Mucosa of rectum (tissue), 2 donors: ENCODE results near the gene ZNF687.

Experiments used
- H3K27ac ChIP-seq, 2 donors: one replicate each; pipeline ENCODE4 v1.7.0; 2013; ENCODE audit warnings: inconsistent platforms in 2 of 2, low read depth in 2 of 2, low read length in 2 of 2
- H3K27me3 ChIP-seq, 2 donors: one replicate each; pipeline ENCODE4 v1.7.0; 2013; ENCODE audit warnings: low read length in 2 of 2; ENCODE audit not compliant: control insufficient read depth in 2 of 2, insufficient read depth in 2 of 2
- H3K36me3 ChIP-seq, 2 donors: one replicate each; pipeline ENCODE4 v1.7.0; 2013; ENCODE audit warnings: low read length in 2 of 2; ENCODE audit not compliant: control insufficient read depth in 2 of 2, insufficient read depth in 2 of 2
- H3K4me1 ChIP-seq, 2 donors: one replicate each; pipeline ENCODE4 v1.7.0; 2013; ENCODE audit warnings: low read length in 2 of 2, mild to moderate bottlenecking in 1 of 2; ENCODE audit not compliant: control insufficient read depth in 2 of 2, insufficient read depth in 2 of 2
- H3K4me3 ChIP-seq, 2 donors: one replicate each; pipeline ENCODE4 v1.7.0; 2013; ENCODE audit warnings: low read length in 2 of 2
- H3K9ac ChIP-seq, 2 donors: one replicate each; pipeline ENCODE4 v1.7.0; 2013; ENCODE audit warnings: low read length in 2 of 2, low read depth in 1 of 2, mild to moderate bottlenecking in 1 of 2
- H3K9me3 ChIP-seq, 2 donors: one replicate each; pipeline ENCODE4 v1.7.0; 2013; ENCODE audit warnings: low read length in 2 of 2; ENCODE audit not compliant: control insufficient read depth in 2 of 2
- donor health status: healthy.
- donor health status: Normal muscosa, but diverticular disease.

Gene ZNF687

GRCh38 chr1:151281969-151282882, at the start of gene ZNF687:
Gene ZNF687, plus strand, starts transcription at chr1:151282299. Its CDS starts 3,993 bp downstream, at chr1:151286292.
- H3K4me1 ChIP-seq: peaks cover 11 to 16% of the 10 kb centered on the region in 2 donors
- H3K27ac ChIP-seq: peak within 1 kb of the TSS; percentile 99 to 100
- peaks cover 16 to 18% of the 10 kb centered on the region in 2 donors for H3K36me3 ChIP-seq
- H3K9me3 ChIP-seq: no peaks in the 10 kb centered on the region
- H3K27me3 ChIP-seq: no peaks in the 10 kb centered on the region
- peak within 1 kb of the TSS; percentile 93 for H3K4me3 ChIP-seq
- H3K9ac ChIP-seq: peak within 1 kb of the TSS; percentile 82 to 99

DNA sequence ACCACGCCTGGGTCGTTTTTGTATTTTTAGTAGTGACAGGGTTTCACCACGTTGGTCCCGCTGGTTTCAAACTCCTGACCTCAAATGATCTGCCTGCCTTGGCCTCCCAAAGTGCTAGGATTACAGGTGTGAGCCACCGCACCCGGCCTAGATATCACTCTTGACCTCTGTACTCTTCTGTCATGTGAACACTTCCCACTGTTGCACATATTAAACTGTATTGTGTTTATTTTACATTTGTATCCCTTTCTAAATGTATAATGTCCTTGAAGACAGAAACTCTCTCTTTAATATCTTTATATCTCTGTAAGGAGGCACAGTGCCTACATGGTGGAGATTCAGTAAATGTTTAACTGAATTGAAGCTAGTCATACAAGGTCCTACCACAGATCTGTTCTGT, 46.9 kb upstream of the ZNF687 start:
- no peak overlapping the region for H3K4me3 ChIP-seq
- peak overlapping the region in 1 of 2 donors; percentile 6 for H3K27ac ChIP-seq
- H3K36me3 ChIP-seq: peaks cover 71 to 90% of the 10 kb centered on the region in 2 donors

GRCh38 chr1:151237678-151238466, 44.2 kb upstream of the ZNF687 start:
- H3K36me3 ChIP-seq: peaks cover 67 to 81% of the 10 kb centered on the region in 2 donors
- H3K9me3 ChIP-seq: no peaks in the 10 kb centered on the region
- H3K27ac ChIP-seq: no peak overlapping the region
- H3K27me3 ChIP-seq: no peaks in the 10 kb centered on the region
- H3K4me1 ChIP-seq: no peaks in the 10 kb centered on the region
- no peak overlapping the region for H3K4me3 ChIP-seq
- no peak overlapping the region for H3K9ac ChIP-seq

More for the DNA sequence above, 46.9 kb upstream of the ZNF687 start:
- Histone ChIP-seq H3K27me3 (no peaks in the 10 kb centered on the region), H3K9ac (no peak overlapping the region), H3K9me3 (no peaks in the 10 kb centered on the region), H3K4me1 (no peaks in the 10 kb centered on the region)

DNA sequence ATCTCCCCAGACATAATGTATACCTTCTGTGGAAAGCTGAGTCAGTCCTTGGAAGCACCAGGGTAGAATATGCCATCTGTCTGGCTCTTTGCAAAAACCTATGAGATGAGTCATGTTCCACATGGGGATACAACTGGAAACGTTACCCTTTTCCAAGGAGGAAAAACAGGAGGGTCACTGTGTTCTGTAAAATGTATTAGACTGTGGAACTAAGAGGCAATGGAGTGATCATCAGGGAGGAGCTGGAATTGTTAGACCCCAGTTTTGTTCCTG, 43.7 kb upstream of the ZNF687 start:
- no peaks in the 10 kb centered on the region for H3K9me3 ChIP-seq
- H3K27ac ChIP-seq: no peak overlapping the region
- H3K27me3 ChIP-seq: no peaks in the 10 kb centered on the region
- H3K4me3 ChIP-seq: no peak overlapping the region
- peaks cover 70 to 83% of the 10 kb centered on the region in 2 donors for H3K36me3 ChIP-seq
- H3K4me1 ChIP-seq: no peaks in the 10 kb centered on the region
- H3K9ac ChIP-seq: no peak overlapping the region

DNA sequence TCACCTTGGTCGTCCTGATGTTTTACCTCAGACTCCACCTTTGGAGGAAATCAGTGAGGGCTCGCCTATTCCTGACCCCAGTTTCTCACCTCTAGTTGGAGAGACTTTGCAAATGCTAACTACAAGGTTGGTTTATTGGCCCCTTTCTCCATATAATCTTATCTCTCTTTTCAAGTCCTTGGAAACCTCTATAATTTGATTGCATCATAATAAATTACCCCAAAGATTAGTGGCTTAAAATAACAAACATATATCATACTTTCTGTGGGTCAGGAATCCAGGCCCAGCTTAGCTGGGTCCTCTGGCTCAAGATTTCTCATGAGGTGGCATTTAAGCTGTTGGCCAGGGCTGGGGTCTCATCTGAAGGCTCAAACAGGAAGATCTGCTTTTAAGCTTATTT, 39.7 kb upstream of the ZNF687 start:
- Histone ChIP-seq H3K4me1 (no peaks in the 10 kb centered on the region), H3K36me3 (peaks cover 66 to 78% of the 10 kb centered on the region in 2 donors), H3K27me3 (no peaks in the 10 kb centered on the region), H3K9ac (no peak overlapping the region), H3K4me3 (no peak overlapping the region), H3K27ac (no peak overlapping the region), H3K9me3 (no peaks in the 10 kb centered on the region)

DNA sequence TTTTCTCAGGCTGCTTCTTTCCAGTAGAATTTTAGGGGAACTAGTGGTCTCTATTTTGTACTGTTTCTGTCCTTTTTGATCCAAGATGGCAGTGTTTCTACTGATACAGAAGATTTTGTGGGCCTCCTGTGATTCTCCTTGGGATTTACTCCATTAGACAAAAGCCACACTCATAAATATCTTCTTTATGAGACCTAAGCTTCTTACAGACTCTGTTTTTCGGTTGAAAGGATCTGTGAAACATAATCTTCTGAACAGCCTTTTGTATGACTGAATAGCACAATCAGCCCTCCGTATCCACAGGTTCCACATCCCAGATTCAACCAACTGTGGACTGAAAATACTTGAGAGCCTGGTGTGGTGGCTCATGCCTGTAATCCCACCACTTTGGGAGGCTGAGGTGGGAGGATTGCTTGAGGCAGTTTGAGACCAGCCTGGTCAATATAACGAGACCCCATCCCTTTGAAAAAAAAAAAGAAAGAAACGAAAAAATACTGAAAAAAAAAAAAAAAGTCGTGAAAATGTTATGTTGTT, 38.3 kb upstream of the ZNF687 start:
- H3K27me3 ChIP-seq: no peaks in the 10 kb centered on the region
- no peaks in the 10 kb centered on the region for H3K4me1 ChIP-seq

GRCh38 chr1:151246786-151247185, 35.3 kb upstream of the ZNF687 start:
- Histone ChIP-seq H3K27ac (no peak overlapping the region), H3K27me3 (no peaks in the 10 kb centered on the region), H3K4me3 (no peak overlapping the region), H3K4me1 (no peaks in the 10 kb centered on the region), H3K9me3 (no peaks in the 10 kb centered on the region), H3K36me3 (peaks cover 53 to 61% of the 10 kb centered on the region in 2 donors), H3K9ac (no peak overlapping the region)

More for the DNA sequence above, 38.3 kb upstream of the ZNF687 start:
- Histone ChIP-seq H3K9me3 (no peaks in the 10 kb centered on the region), H3K4me3 (no peak overlapping the region), H3K9ac (no peak overlapping the region), H3K27ac (no peak overlapping the region), H3K36me3 (peaks cover 65 to 76% of the 10 kb centered on the region in 2 donors)

GRCh38 chr1:151251656-151252470, 30.2 kb upstream of the ZNF687 start:
- Histone ChIP-seq H3K27ac (no peak overlapping the region), H3K9me3 (no peaks in the 10 kb centered on the region), H3K9ac (no peak overlapping the region), H3K27me3 (no peaks in the 10 kb centered on the region), H3K36me3 (peaks cover 14 to 21% of the 10 kb centered on the region in 2 donors), H3K4me1 (peaks cover 8 to 9% of the 10 kb centered on the region in 2 donors), H3K4me3 (no peak overlapping the region)

- Histone ChIP-seq H3K27ac (peak within 1 kb of the TSS; percentile 72 to 77), H3K4me1 (peaks cover 8 to 9% of the 10 kb centered on the region in 2 donors), H3K9ac (peak within 1 kb of the TSS; percentile 73 to 84), H3K36me3 (peaks cover 0 to 2% of the 10 kb centered on the region in 2 donors), H3K9me3 (no peaks in the 10 kb centered on the region), H3K4me3 (peak within 1 kb of the TSS; percentile 90 to 91), H3K27me3 (no peaks in the 10 kb centered on the region)
These were observed 27.6 kb upstream of the ZNF687 start, which contains the start of gene PSMD4 for GRCh38 chr1:151254217-151255213. Gene PSMD4, plus strand, starts transcription at chr1:151254734. Its CDS starts 49 bp downstream, at chr1:151254783.
